ENCODE results near the gene HIF3A.

GRCh38 chr19:46298479-46299003, 1.7 kb downstream of the HIF3A start:
- no peak for TF ChIP-seq GATA2 (IDR thresholded peaks at IDR 0.05; ENCODE audit: low read depth, low read length)
- no peak for TF ChIP-seq GATA3 (IDR thresholded peaks at IDR 0.05; ENCODE audit: low read depth, low read length)

All from SH-SY5Y (cell line).